Measurements from ENCODE around the gene P2RY12. TPM values are rescaled to one million over a fixed set of nuclear protein-coding genes. Genes with fewer than 3 reads are reported as not detected.

The P2RY12 gene
- total RNA-seq, 1 experiment from 2014 or later, result not detected

DNA sequence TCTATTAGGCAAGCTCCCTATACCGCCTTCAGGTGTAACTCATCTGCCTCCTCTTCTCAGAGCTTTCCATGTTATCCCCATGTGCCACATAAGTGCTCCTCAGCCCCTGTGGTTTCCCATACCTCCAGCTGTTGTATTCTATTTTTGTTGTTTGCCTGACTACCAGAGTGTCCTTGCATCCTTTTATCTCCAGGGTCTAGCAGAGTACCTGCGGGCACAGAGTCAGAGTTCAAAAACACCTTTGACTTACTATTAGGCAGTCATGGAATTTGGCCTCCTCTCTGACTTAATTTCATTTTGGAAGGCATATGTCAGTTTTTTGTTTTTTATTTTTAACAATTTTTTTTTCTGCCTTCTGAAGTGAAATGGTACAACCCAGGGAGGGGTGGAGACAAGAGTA, 75.0 kb downstream of the P2RY12 start:
- DNase-seq (ENCODE audit: extremely low read depth, low read depth), result no peak

DNA sequence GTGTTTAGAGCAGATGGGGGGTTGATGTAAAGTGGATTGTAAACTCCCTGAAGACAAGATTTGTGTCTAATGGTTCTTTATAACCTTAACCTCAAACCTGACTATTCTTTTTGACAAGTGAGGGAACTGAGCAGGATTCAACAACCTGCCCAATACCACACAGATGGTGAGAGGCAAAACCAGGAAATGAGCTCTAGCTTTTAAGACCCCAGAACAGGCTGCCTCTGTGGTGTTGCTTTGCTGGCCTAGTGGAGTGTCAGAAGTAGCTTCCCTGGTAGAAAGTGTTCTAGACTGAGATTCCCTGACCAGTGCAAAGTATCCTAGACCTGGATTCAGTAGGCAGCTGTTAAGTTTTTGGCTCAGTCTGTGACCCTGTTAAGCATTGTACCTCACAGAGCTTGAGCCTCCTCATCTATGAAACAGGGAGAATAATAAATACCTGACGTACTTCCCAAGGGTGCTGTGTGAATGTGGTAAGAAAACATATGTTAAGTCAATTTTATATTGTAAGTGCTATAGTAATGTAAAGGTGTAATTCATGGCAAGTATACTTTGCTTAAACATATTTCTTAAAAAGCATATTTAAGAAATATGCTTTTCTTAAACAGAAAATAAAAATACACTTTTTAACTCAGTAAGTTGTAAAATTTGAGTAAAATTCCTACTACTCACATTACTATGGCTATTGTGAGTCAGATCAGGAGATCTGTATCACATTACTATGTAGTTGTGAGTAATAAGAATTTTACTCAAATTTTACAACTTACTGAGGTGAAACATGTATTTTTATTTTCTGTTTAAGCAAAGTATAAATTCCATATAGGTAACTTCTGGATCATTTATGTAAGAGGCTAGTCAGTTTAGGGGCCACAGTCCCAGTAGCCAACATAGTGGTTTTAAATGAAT, 76.7 kb downstream of the P2RY12 start:
- no peak for DNase-seq (ENCODE audit: extremely low read depth, low read depth)

DNA sequence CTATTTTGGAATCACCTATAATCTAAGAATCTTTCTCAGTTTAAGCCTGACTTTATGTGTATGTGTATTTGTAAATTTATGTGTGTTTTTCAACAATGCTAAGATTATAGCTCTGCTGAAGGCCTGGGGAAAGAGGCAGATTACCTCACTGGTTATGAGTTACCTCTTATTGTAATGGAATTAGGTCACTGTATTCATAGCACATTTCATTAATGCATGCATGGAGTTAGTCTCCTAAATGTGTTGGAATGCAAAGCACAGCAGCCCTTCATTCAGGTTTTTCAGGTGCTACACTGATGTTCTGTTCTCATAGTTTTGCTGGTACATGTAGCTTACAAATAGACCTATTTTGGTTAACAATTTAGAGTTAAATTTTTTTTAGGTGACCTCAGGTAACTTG, 77.4 kb downstream of the P2RY12 start:
- no peak for DNase-seq (ENCODE audit: extremely low read depth, low read depth)

DNA sequence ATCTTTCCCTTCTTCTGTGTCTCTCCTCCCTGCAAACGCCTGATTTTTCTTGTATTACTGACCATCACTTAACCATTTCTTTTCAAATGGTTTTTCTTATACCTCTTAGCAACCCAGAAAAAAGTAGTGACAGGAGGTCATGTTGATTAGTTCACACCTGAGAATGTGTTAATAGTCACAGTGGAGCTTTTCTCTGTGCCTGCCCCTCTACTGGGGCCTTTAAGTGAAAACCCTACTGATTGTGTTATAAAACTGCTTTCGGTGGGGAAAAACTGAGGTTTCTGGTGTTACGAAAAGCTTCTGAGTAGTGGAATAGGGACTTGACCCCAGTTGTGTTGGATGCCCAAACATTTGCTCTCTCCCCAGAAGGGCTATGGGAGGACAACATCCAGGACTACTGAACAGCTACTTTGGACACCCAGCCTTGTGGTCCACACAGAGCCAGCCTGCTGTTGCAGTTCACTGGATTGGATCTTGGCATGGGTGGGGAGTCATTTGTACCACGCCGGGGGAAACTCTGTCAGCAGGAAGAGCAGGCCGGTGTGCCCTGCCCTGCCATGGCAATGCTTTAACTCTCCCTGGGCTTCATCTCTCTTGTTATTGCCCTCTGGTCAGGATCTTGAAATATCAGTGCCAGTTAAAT, 78.3 kb downstream of the P2RY12 start:
- no peak for DNase-seq (ENCODE audit: extremely low read depth, low read depth)

DNA sequence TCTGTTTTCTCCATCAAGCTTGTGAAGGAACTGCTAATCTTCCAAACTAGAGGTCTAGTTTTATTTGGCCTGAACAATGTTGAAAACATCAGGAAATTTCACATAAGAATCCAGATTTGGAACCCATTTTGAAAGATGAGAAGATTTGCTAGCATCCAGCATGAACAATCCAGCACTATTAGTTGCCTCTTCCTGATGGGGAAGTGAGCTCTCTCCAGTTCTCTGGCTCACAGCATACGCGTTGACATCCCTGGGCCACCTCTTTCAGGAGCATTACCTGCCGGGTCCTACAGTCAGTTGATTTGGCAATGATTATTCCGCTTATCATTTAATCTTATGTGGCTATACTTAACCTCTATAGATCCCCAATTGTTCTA, 78.8 kb downstream of the P2RY12 start:
- no peak for DNase-seq (ENCODE audit: extremely low read depth, low read depth)

DNA sequence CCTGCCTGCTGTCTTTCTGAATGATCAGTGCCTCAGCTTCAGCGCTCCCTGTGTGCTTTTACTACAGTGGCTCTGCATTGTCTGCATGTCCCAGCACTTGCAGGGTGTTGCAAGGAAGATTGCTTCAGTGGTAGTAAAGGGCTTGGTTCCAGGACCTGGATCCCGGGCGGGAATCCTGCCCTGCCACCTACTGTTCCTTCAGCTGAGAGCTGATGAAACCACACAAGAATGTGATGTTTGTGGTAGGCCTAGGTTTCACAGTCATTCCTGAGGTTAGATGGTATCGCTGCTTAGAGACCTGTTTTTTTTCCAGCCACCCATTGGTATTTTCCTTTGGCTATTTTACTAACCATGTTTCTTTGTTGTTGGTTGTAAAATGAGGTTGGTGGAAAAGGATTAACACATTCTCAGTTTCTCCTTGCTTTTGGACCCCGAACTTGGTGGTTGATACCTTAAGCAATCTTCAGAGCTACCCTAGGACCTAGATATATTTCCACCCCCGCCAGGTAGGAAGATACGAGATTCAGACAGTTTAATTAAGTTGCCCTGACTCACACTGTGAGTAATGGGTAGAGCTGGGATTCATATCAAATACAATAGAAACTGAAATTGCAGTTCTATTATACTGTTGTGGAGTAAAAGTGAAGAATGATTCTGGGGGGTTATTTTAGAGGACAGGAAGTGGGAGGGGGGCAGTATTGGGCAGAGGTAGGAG, 79.3 kb downstream of the P2RY12 start:
- DNase-seq (ENCODE audit: extremely low read depth, low read depth), result peak; percentile 40

DNA sequence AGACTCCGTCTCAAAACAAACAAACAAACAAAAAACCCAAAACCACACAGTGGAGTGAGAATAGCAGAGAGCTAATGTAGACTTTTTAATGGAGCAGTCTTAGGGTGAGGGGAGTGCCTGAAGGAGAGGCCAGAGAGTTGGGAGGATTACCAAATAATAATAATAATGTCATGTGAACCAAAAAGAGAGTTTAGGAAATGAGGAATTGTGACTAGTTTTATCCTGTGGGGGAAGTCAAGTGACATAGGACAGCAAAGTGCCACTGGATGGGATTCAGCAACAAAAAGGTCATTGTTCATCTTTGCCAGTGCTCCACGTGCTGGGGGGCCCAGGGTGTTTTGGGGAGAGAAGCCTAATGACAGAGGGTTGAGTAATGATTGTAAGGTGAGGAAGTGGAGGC, 80.8 kb downstream of the P2RY12 start:
- no peak for DNase-seq (ENCODE audit: extremely low read depth, low read depth)

DNA sequence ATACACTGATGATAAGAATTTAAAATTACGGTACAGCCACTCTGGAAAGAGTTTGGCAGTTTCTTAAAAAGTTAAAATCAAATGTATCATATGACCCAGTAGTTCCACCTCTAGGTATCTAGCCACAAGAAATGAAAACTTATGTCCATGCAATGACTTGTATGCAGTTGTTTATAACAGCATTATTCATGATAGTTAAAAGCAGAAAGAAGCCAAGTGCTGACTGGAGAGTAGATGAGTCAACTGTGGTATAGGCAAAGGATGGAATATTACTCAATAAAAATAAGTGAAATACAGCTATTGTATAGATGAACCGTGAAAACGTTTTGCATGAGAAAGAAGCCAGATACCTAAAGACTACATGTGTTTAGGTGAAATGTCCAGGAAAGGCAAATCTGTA, 82.8 kb downstream of the P2RY12 start:
- no peak for DNase-seq (ENCODE audit: extremely low read depth, low read depth)

DNA sequence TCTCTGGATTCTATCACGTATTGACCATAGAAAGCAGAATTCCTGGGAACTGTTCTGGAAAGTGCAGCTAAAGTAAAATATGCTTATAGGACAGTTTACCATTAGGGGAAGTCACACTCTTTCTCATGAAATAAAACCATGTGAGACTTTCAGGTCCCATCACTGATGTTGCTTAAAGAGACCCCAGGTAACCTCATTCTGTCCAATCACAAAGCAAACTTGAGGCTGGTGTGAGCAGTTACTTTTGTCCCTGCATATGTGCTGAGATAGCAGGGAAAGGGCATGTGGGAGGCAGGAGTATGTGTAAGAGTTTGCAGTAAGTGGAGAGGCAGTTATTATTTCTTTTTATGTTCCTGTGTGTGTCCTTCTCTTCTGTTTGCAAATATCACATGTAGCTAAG, 84.0 kb downstream of the P2RY12 start:
- DNase-seq (ENCODE audit: extremely low read depth, low read depth), result no peak

DNA sequence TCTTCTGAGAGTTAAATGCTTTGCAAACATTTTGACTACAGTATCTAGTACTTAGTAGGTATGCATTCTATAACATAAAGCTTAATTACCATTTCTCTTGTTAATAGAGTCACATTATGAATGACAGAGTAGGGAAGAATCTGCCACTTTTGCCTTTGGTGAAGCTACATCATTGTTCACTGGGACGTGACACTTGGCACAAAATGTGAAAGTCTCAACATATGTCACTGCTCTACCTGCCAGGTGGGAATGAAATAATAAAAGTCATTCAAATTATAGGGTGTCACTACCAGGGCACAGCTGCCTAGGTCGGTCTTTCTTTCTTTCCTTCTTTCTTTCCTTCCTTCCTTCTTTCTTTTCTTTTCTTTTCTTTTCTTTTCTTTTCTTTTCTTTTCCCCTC, 85.5 kb downstream of the P2RY12 start:
- DNase-seq (ENCODE audit: extremely low read depth, low read depth), result no peak

DNA sequence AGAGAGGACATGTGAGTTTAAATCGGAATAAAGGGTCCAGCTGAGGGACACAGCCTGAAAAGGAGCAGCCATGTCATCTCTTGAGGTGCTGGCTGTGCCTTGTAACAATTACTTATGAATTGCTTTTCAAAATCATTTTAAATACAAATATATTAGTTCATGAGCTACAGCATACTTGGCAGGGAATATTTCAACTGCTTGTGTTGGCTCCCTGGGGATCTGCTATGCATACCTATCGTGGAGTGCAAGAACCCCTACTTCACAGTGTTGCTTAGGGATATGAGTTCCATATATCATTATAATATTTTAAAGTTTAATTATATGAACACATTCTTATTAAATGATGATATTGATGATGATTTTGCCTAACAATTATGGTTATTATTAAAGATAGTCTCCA, 87.1 kb downstream of the P2RY12 start:
- no peak for DNase-seq (ENCODE audit: extremely low read depth, low read depth)

DNA sequence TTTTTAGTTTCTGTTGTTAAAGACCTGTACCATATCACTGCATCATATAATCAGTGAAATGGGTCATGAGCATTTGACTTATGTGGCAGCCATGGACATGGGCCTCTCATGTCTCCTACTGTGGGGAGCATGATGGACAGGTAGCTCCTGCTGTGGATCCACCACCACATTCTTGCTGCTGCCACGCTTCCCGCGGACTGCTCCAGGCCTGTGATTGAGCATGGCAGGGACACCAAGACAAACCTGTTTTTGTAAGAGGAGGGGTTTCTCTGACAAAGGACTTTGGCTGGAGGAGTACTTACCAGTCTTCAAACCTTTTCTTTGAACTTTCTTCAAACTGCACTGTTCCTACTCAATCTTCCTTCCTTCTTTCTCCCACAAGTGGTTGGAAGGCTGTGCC, 88.3 kb downstream of the P2RY12 start:
- no peak for DNase-seq (ENCODE audit: extremely low read depth, low read depth)

DNA sequence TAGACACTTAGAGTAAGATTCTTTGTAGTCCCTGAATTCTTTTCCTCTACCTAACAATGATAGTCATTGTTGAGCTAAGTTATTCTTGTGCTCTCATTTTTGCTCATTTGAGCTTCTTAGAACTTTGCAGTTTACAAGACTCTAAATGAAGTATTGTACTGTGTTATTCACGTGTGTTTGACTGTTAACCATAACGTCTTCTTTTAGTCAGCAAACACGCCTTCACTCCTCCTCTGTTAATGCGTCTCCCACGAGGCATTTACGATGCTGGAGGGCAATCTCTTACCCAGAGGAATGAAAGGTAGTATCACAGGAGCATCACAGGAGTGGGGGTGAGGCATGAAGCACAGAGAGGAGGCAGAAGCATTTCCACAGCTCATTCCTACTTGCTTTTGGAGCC, 91.4 kb downstream of the P2RY12 start:
- DNase-seq (ENCODE audit: extremely low read depth, low read depth), result no peak

DNA sequence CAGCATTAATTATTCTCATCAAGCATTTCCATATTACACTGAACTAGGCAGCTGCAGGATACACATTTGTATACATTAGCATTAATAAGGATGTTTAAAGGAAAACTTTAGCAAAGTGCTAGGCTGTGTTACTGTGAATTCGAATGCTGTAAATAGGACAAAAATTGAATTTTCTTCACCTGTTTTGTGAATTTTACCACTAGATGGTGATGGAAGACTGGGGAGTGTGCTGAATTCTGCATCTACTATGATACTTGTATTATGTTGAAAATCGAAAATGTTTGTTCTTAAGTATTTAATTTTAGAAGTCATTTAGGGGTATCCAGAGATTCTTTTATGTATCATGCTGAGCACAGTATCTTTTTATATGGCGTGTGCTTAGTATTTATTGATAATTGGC, 93.9 kb downstream of the P2RY12 start:
- peak; percentile 14 for DNase-seq (ENCODE audit: extremely low read depth, low read depth)

DNA sequence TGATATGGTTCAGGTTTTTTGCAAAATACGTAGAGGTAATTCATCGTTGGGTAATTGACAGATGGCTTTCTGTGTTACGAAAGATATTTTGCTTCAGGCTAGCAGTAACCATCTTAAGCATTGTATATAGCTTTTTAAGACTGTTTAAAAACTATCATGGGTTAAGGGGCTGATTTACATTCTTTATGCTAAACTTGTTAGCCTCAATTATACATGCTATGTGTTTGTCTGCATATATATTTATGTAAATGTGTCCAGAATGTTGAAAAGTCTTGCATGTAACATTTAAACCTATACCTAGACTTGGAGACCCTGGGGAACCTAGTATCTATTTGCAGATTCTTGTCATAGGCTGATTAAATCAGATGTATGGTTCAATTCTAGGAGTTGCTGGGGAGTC, 95.1 kb downstream of the P2RY12 start:
- no peak for DNase-seq (ENCODE audit: extremely low read depth, low read depth)

Other genes with a start within 250 kb of the P2RY12 start
- gene GPR171, start 181.5 kb downstream of the P2RY12 start, total RNA-seq (2014; rRNA removed; shearing (Covaris generic)), result not detected in 2 replicates
- not detected in 2 replicates for gene P2RY14, start 106.2 kb downstream of the P2RY12 start, total RNA-seq (2014; rRNA removed; shearing (Covaris generic))
- gene GPR87, start 67.9 kb downstream of the P2RY12 start, total RNA-seq (2014; rRNA removed; shearing (Covaris generic)), result not detected in 2 replicates
- not detected in 2 replicates for gene P2RY13, start 55.2 kb downstream of the P2RY12 start, total RNA-seq (2014; rRNA removed; shearing (Covaris generic))
- gene IGSF10, start 76.3 kb upstream of the P2RY12 start, total RNA-seq (2014; rRNA removed; shearing (Covaris generic)), result 0.14 and 0.15 TPM in 2 replicates

Data from NCI-H460 (cell line).